Inflammatory macrophage treated with lipopolysaccharide for 1 hour (primary cell): ENCODE data around the gene GADD45GIP1.
"Not testable (repeated sequence)": the region's sequence is repeated elsewhere in the genome, so short reads cannot be mapped to it uniquely, and the experiment has no call there.

ENCODE experiments used
- DNase-seq, 2 donors: peaks; one replicate each; pipeline ENCODE4 v3.0.0-alpha.2; 2020 to 2022

Gene GADD45GIP1

DNA sequence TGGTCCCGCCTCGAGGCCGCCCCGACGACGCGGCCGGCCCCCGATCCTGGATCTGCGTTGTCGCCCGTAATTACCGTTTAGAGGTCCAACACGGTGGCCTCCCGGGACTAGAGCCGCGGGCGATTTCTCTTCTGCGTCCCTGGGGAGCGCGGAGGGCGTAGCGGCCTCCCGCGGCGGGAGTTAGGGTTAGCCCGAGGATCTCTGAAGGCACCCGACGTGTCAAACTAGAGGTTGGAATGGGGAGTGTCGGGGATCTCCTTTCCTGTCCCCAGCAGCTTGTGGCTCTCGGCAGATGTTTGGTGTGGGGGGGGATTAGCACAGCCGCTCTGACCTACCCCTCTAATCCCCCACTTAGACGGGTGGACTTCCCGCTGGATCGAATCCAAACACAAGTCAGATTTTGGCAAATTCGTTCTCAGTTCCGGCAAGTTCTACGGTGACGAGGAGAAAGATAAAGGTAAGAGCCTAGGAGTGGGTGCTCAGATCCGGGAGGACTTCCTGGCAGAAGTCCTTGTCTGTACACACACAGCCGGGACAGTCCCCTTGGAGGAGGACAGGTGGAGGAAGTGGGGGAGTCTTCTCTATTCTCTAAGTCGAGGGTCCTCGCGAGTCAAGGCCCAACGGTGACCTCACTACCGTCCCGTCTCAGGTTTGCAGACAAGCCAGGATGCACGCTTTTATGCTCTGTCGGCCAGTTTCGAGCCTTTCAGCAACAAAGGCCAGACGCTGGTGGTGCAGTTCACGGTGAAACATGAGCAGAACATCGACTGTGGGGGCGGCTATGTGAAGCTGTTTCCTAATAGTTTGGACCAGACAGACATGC lies 18.0 kb downstream of the GADD45GIP1 start:
- peak; percentile 39 to 46 for DNase-seq

DNA sequence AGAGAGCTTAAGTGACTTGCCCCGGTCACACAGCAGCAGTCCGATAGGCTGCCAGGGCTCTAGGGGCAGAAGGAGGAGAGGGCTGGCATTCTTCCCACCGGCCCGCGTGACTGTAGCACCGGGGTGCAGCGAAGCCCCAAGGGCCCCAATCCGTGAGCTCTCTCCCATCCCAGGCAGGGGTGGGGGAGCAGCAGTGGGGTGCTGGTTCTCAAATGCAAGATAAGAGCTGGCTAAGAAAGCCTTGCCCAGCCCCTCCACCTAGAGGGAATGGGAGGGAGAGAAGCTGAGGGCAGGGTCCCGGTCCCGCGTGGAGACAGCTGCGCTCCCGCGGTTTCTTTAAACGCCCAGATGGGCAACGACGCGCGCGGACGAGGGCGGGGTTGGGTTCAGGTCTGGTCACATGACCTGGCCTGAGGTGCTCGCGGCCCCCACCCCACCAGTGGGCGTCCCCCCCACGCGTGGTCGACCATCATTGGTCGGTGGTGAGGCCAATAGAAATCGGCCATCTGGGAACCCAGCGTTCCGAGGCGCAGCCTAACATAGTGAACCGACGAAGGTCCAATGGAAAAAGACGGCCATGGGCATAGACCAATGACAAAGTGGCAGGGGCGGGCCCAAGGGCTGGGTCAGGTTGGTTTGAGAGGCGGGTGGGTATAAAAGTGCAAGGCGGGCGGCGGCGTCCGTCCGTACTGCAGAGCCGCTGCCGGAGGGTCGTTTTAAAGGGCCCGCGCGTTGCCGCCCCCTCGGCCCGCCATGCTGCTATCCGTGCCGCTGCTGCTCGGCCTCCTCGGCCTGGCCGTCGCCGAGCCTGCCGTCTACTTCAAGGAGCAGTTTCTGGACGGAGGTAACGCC lies 18.9 kb downstream of the GADD45GIP1 start, which contains the start of gene CALR:
TSS of gene CALR (plus strand) at position 683 of the 852 bp plus-strand sequence. CDS start at position 754, 71 bp downstream.
- DNase-seq, result peak; percentile 98 to 99

DNA sequence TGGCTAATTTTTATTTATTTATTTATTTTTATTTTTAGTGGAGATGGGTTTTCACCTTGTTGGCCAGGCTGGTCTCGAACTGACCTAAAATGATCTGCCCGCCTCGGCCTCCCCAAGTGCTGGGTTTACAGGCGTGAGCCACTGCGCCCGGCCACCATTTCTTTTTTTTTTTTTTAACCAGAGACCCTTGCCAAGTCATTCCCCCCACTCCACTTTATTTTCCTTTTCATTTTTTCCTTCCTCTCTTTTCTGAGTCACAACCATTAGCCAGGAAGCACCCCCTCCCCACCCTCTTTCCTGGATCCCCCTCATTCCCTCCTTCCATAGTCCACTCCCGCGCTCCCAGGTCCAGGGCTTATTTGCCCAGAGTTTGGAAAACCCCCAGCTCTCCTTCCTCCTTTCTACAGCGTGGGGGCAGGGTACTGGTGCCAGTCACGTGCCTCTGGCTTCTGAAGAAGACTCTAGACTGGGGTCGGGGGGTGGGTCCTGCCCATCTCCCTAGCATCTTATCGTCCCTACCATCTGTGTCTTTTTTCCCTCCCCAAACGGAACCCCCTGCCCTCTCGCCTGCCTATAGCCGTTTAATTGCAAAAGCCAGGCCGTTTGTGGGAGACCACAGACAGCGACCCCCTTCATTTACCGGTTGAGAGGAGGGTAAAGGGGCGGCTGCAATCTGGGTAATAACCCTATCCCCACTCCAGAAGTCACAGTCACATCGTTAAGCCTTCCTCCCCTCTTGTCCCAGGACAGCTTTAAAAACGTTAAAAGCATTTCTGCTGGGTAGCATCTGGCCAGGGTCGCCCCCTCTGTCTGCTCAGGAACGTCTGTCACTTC lies 19.7 kb downstream of the GADD45GIP1 start:
- peak; percentile 65 to 74 for DNase-seq

DNA sequence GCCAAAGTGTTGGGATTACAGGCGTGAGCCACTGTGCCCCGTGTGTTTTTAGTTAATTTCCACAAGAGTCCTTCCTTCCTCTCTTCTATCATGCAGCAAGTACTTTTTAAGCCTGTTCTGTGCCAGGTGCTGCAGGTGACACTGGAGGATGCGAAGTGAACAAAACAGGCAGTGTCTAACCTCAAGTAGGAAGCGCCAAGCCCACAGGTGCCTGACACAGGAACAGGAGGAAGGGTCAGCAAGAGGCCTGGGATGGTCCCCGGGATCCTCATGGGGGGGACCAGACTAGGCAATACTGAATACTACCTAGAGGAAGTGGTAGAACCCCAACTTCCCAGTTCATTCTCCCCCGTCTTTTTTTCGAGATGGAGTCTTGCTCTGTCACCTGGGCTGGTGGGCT lies 20.4 kb downstream of the GADD45GIP1 start:
- no peak for DNase-seq

DNA sequence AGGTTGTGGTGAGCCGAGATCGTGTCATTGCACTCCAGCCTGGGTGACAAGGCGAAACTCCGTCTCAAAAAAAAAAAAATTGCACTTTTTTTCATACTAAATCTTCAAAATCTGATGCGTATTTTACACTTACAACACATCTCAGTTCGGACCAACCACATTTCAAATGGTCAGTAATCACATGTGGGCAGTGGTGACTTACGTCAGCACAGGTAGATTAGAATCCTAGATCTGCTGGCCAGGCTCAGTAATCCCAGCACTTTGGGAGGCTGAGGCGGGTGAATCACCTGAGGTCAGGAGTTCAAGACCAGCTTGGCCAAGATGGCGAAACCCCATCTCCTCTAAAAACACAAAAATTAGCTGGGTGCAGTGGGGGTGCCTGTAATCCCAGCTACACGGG lies 22.0 kb downstream of the GADD45GIP1 start:
- DNase-seq, result no peak

DNA sequence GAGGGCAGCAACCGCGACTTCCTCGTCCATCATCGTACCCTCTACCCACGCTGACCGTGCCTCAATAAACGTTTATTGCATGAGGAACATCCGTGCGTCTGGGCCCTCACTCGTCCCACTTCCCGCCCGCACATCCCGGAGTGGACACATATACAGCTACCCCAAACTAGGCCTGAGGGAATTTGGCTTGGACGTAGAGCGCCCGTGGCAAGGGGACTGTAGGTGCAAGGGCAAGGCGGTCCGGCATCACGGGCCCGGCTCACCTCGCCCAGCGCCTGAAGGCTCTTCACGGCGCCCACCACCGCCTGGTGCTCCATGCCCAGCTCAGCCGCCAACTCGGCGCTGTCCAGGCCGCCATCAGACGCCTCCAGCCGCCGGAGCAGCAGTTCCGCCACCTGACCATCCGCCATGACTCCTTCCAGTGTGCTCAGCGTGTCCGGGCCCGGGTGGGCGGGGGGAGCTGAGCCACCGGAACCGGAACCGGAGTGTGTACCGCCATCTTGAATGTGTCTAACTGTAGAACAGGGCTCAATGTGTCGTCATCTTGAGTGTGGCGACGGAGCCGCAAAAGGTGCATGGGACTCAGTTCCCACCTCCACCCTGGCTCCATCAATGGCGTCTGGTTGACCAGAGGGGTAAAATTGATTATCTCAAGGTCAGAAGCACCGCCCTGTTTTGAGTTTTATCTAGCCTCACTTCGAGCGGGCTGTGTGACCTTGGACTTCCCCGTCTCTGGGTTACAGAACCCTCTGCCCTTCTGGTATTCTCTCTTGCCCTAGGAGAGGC lies 23.5 kb downstream of the GADD45GIP1 start, which contains the start of gene FARSA:
TSS of gene FARSA (minus strand) at position 425 of the 786 bp plus-strand sequence. CDS start at position 410, 15 bp downstream.
- DNase-seq, result peak; percentile 90 to 94

DNA sequence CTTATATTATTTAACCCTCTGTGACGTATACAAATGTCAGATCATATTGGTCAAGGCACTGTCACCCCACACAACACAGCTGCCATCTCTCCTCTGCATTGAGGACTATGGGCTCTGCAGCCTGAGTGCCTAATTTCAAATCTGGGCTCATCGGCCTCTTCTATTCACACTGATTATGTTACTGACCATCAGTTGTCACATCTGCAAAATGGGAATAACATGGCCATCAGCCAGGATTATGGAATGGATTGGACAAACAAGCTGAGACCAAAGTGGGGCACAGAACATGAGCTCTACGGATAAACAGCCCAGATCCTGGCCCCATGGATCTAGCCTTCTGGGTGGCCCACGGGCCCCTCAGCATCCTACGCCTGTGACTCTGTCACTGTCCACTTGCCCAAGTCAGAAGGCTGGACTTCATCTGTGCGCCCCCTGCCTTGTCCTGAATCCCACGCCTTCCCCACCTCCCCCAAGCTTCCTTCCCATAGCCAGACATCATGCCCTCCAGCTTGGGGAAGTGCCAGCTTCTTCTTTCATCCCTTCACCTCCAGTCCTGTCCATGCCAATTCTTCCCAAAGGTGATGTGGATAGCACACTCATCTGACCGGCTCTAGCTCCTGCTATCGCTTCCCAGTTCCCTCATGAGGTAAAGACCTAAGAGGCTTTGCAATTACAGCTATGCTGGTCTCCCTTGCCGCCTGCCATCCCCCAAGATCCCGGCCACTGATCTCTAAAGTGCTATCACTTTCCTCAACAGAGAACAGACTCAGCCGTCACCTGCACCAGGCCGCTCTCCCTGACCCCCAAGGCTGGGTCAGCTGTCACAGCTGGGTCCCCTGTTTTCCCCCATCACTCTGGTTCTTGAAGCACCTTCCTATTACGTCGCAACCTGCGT lies 24.4 kb downstream of the GADD45GIP1 start:
- DNase-seq, result peak in 1 of 2 donors; percentile 25

DNA sequence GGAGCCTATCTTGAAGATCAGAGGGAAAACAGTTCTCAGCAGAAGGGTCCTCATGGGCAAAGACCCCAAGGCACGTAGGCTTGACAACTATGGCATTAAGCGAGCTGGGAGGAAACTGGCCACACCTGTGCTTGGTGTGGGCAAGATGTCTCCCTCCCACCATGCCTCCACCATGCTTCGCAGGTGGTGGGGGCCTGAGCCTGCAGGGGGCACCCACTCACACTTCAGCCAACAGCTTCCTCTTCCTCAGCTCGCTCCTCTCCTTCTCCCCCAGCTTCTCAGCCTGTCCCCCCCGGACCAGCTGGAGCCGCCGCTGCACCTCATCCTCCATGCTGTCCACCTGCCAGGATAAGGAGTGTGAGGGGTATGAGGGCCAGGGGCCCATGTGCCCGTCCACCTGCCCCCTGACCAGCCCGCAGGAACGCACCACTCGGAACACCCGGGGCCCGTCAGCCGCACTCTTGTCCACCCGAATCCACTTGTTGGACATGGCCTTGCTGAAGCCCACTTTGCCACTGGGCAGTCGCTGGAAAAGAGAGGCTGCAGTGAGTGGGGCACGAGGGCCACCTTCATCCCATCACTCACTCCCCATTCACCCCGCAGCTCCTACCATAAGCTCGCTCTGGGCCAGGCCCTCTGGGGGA lies 26.9 kb downstream of the GADD45GIP1 start:
- no peak for DNase-seq

DNA sequence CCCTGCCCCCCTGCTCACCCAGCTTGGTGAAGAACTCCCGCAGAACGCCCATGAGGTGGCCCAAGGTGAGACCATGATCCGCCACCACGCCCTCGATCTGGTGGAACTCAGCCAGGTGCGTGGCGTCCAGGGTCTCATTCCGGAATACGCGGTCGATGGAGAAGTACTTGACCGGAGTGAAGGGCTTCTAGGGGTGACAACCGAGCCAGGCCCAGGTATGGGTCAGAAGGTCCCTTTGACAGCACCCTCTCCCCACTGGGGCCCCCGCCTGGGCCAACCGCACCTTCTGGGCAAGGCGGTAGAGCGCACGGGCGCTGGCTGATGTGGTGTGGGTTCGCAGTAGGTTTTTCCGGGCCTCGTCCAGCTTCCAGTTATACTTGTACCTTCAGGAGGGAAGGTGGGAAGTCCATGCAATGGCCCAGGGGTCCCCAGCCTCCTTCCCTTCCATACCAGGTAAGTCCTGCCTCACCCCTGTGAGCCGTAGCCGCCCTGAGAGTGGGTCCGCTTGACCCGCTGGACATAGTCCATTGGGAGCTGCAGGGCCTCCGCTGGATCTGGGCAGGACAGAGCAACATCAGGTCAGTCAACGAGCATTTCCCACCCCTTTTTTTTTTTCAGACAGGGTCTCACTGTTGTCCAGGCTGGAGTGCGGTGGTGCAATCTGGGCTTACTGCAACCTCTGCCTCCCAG lies 32.3 kb downstream of the GADD45GIP1 start:
- DNase-seq, result no peak

DNA sequence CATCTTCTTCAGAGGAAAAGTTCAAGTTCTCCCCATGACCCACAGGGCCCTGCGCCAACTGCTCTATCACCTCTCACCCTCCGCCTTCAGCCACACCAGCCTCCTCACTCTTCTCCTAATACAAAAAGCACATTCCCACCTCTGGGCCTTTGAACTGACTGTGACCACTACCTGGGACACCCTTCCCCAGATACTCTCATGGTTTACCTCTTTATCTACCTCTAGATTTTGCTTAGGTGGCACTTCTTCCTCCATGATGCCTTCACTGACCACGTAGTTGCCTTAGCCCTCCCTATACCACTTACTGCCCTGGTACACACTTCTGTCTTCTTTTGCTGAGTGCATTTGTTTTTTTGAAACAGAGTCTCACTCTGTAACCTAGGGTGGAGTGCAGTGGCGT lies 34.1 kb downstream of the GADD45GIP1 start:
- DNase-seq, result no peak

DNA sequence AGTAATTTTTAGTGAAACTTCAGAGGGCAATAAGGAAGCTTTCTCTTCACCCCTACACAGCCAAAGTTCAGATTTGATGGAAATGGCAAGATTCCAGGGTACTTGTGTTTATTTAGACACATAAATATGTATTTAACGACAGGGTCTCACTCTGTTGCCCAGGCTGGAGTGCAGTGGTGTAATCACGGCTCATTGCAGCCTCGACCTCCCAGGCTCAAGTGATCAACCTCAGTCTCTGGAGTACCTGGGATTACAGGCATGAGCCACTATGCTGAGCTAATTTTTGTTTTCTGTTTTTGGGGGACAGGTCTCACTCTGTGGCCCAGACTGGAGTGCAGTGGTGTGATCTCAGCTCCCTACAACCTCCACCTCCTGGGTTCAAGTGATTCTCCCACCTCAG lies 36.0 kb downstream of the GADD45GIP1 start:
- DNase-seq, result no peak

DNA sequence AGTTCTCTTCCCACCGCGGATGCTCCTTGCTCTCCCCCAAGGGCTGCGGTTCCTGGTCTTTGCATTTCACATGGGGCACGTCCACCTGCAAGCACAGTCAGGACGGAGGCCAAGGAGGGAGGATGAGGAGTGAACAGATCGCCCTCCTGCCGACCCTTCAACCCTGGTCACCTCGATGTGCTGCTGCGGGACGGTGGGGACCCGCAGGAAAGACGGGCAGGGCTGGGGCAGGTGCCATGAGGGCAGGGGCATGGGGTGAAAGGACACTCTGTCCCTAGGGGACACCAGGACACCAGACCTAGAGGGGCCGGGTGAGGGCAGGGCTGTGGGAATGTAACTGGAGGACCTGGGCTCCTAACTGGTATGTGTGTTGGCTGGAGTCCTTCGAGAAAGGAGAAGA lies 38.8 kb downstream of the GADD45GIP1 start:
- no peak for DNase-seq

DNA sequence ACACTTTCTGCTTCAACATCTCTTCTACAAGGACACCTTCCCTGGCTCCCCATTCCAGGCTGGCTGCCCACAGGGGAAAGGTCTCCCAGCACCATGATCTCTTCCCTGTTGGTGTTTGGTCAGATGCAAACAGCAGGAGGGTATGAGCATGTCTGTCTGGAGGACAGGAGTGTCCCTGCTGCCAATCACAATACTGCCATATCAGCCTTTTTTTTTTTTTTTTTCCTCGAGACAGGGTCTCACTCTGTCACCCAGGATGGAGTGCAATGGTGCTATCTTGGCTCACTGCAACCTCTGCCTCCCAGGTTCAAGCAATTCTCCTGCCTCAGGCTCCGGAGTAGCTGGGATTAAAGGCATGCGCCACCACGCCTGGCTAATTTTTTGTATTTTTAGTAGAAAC lies 41.2 kb downstream of the GADD45GIP1 start:
- DNase-seq, result not testable (repeated sequence)

DNA sequence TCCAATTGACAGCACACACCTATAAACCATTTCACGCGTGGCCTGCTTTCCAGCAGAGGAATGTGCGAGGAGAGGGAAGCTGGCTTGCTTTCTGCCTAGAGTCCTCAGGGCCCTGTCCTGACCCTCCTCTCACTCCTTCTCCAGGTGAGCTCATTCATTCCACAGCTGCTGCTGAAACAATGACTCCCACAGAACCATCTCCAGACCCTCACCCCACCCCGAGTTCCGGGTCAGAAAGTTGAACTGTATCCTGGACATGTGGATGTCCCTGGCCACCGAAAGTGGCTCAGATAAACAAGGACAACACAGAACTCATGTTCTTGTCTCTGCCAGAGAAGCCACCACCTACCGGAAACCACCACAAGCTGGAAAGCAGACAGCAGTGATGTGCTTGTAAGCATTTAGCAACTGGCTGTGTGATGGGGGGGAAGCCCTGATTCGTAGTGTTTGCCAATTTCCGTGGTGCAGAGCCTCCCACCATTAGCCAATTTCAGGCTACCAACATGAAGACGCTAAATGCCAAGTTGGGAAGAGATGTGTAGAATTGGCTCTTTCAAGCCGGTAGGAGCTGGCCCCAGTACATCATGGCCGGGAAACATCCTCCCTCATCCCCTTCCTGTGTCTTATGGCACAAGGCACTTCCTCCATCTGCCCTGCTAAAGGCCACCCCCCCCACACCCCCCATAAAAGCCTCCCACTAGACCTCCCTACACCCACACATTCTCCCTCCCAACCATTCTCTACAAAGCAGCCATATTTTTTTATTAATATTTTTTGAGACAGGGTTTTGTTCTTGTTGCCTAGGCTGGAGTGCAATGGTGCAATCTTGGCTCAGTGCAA lies 43.0 kb downstream of the GADD45GIP1 start:
- peak; percentile 37 to 43 for DNase-seq

DNA sequence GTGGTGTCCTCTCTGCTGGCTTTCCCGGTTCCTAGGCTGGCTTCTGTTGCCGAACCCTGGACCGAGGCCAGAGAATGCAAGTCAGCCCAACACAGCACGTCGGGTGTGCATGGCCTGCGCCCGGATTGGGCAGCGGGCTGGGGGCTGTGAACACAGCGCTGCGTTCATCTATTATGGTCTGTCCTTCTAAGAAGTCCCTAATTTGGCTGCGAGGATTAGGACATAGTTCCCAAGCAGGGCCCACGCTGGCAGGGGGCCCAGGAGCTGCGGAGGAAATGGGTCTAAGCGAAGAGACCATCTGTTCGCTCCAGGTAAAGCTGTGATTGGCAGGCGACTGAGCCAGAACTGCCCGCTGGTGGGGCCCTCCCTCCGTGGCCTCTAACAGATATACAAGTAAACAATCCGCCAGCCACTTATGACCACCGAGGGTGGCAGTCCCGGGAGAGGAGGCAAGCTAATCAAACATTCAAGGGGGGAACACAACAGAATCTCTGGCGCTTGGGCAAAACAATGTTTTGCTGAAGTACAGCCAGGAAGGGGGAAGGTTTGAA lies 43.9 kb downstream of the GADD45GIP1 start:
- DNase-seq, result no peak

DNA sequence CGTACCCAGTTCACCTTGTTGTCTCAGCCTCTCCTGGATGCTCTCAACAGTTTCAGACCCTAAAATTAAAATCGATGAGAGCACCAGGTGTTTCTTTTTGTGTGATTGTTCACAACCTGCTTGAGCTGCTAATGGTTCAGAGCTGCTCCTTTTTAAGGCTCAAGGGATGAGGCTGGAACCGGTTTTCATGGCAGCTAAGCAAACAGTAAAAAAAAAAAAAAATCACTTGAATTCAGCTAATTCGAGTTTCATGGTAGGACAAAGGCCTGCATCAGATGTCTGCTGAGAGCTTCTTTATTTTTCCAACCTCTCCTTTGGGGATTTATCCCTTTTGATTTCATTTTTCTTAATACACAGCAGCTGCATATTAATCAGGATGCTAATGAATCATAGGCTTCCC lies 44.5 kb downstream of the GADD45GIP1 start:
- no peak for DNase-seq

DNA sequence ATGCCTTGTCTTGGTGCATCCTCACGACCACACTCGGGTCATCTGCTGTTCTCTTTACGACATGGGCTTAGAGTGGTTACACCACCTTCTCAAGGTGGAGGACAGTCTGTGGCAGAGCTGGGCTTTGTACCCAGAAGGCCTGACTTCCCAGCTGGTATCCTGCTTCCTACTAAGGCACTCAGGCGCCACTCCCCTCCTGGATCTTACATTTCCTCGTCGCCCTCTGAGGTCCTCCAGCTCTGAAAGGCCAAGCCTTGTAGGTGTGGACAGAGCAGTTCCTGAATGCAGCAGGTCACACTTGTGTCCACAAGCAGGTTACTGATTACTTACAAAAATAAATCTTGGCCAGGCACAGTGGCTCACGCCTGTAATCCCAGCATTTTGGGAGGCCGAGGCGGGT lies 49.9 kb downstream of the GADD45GIP1 start:
- no peak for DNase-seq
